PC-9 (cell line): ENCODE measurements around the gene WNT1. TPM values are rescaled to one million over a fixed set of nuclear protein-coding genes. Genes with fewer than 3 reads are reported as not detected.
A peak's percentile ranks its signal among the peaks of the same experiment; 100 is the strongest.

Source experiments
- BruUV-seq: library from RNA; stranded (reverse); fragments of 400-500 nt; replicated peaks from 2 replicates; lab custom pipeline; 2021; lab: Mats Ljungman, UMichigan
- CTCF ChIA-PET: fragments of 300-600 bp; sonication (Branson Sonifier 250); formaldehyde crosslinking; loops from one replicate; lab custom pipeline; 2022; ENCODE audit warnings: antibody characterized with exemption; lab: Charles Lee
- POLR2A ChIA-PET: fragments of 300-600 bp; sonication (Branson Sonifier 250); formaldehyde crosslinking; loops from one replicate; lab custom pipeline; 2022; ENCODE audit warnings: antibody characterized with exemption; ENCODE audit not compliant: unreplicated experiment; lab: Charles Lee
- DNase-seq, 2 experiments: peaks; one replicate each; pipeline versions ENCODE4 v3.0.0 to v3.0.0-alpha.2; 2015 to 2022; ENCODE audit warnings: mixed read lengths in 1 of 2
- H2AFZ ChIP-seq: fragments of 200-600 bp; sonication (generic); 2 replicates; pipeline ENCODE4 v1.8.1; 2017; ENCODE audit warnings: antibody characterized with exemption
- H3F3A ChIP-seq: fragments of 200-600 bp; sonication (generic); 2 replicates; pipeline ENCODE4 v1.8.1; 2017; ENCODE audit warnings: antibody characterized with exemption, mild to moderate bottlenecking, low read depth; ENCODE audit not compliant: insufficient read depth
- H3K27ac ChIP-seq: fragments of 200-600 bp; sonication (generic); 2 replicates; pipeline ENCODE4 v1.6.1; 2016; ENCODE audit warnings: mixed run types
- H3K27me3 ChIP-seq: fragments of 200-600 bp; sonication (generic); 2 replicates; pipeline ENCODE4 v1.6.1; 2016; ENCODE audit warnings: low read depth, mixed run types; ENCODE audit not compliant: insufficient read depth
- H3K36me3 ChIP-seq: fragments of 200-600 bp; sonication (generic); 2 replicates; pipeline ENCODE4 v1.6.1; 2016; ENCODE audit warnings: low read depth, mixed run types
- H3K4me1 ChIP-seq: fragments of 200-600 bp; sonication (generic); replicated peaks from 2 replicates; pipeline ENCODE4 v1.6.1; 2016; ENCODE audit warnings: mixed run types; ENCODE audit not compliant: insufficient read depth
- H3K4me2 ChIP-seq: fragments of 200-600 bp; sonication (generic); 2 replicates; pipeline ENCODE4 v1.6.1; 2017; ENCODE audit warnings: mixed run types
- H3K4me3 ChIP-seq: fragments of 200-600 bp; sonication (generic); 2 replicates; pipeline ENCODE4 v1.6.1; 2016; ENCODE audit warnings: mixed run types
- H3K79me2 ChIP-seq: fragments of 200-600 bp; sonication (generic); 2 replicates; pipeline ENCODE4 v1.6.1; 2017; ENCODE audit warnings: low read depth, mixed run types
- H3K9me2 ChIP-seq: fragments of 200-600 bp; sonication (generic); 2 replicates; pipeline ENCODE4 v1.8.1; 2017; ENCODE audit warnings: mild to moderate bottlenecking; ENCODE audit not compliant: insufficient read depth
- H3K9me3 ChIP-seq: fragments of 200-600 bp; sonication (generic); 2 replicates; pipeline ENCODE4 v1.8.1; 2016; ENCODE audit warnings: low read depth; ENCODE audit not compliant: insufficient read depth
- H4K20me1 ChIP-seq: fragments of 200-600 bp; sonication (generic); 2 replicates; pipeline ENCODE4 v1.8.1; 2017; ENCODE audit not compliant: insufficient read depth
- CTCF ChIP-seq: fragments of 200-600 bp; sonication (generic); conservative IDR thresholded peaks from 2 replicates; pipeline ENCODE4 v1.6.1; 2017; ENCODE audit warnings: mixed run types, antibody characterized with exemption, mild to moderate bottlenecking, moderate library complexity
- EZH2 ChIP-seq: fragments of 200-600 bp; sonication (generic); IDR thresholded peaks from 2 replicates; pipeline ENCODE4 v1.8.0; 2017; ENCODE audit warnings: antibody characterized with exemption, low read depth
- intact Hi-C: fragments of 100-400 bp; cut with micrococcal nuclease; formaldehyde crosslinking; loops from one replicate; pipeline ENCODE4 v1.10.0; 2022; ENCODE audit not compliant: unreplicated experiment
- total RNA-seq: library from RNA; stranded (reverse); gene quantifications from 2 replicates; pipeline ENCODE4 v1.2.3, GENCODE V29; 2021

The WNT1 gene
- total RNA-seq, 1 experiment from 2014 or later, result not detected

- H4K20me1 ChIP-seq, result no peaks in the 10 kb centered on the region; the same call in 1 of the 2 replicates
- peak overlapping the region; percentile 75 for H3K4me2 ChIP-seq
- DNase-seq, result no peak
- no peaks in the 10 kb centered on the region for H3K36me3 ChIP-seq
- TF ChIP-seq EZH2, result 0 out of 2 replicates have a peak, but pooled peaks have one; percentile 11
- no peak for TF ChIP-seq CTCF
- no TSS peak for BruUV-seq
- ChIA-PET POLR2A (no interaction called here), CTCF (interaction anchor here (0.5 to 1.6 kb wide), 4 partner anchors 9 to 64 kb away, joined by 3 to 4 read pairs (median 4); no protein-coding TSS in a partner anchor)
- no peak overlapping the region for H2AFZ ChIP-seq
- H3K27ac ChIP-seq, result no peak overlapping the region
- no peaks in the 10 kb centered on the region for H3K79me2 ChIP-seq
- H3K4me3 ChIP-seq, result peak overlapping the region; percentile 31; the same call in 1 of the 2 replicates
- no peaks in the 10 kb centered on the region for H3K4me1 ChIP-seq
- intact Hi-C loops, result loop anchor here (5.0 kb wide), 1 partner anchor 127 kb away; the partner anchor contains the start of gene DDX23
- H3K27me3 ChIP-seq, result peaks cover 46% of the 10 kb centered on the region
- no peaks in the 10 kb centered on the region for H3K9me2 ChIP-seq
- no peaks in the 10 kb centered on the region for H3F3A ChIP-seq
- H3K9me3 ChIP-seq, result no peaks in the 10 kb centered on the region
Measured at GRCh38 chr12:48978741-48979601, 849 bp downstream of the WNT1 start.

GRCh38 chr12:48979602-48980388 is 1.7 kb downstream of the WNT1 start:
- Histone ChIP-seq H3K4me3 (peak overlapping the region; percentile 31; the same call in 1 of the 2 replicates), H3K27me3 (peaks cover 54% of the 10 kb centered on the region), H3K27ac (no peak overlapping the region), H3K36me3 (no peaks in the 10 kb centered on the region), H3K4me2 (peak overlapping the region; percentile 75), H4K20me1 (no peaks in the 10 kb centered on the region; the same call in 1 of the 2 replicates), H3K9me2 (no peaks in the 10 kb centered on the region), H3K9me3 (no peaks in the 10 kb centered on the region), H3K79me2 (no peaks in the 10 kb centered on the region), H3K4me1 (no peaks in the 10 kb centered on the region), H2AFZ (no peak overlapping the region), H3F3A (no peaks in the 10 kb centered on the region)
- TF ChIP-seq EZH2 (no peak), CTCF (no peak)
- CTCF ChIA-PET, result interaction anchor here (0.6 to 1.0 kb wide), 2 partner anchors 17 to 64 kb away, joined by 3 to 4 read pairs; no protein-coding TSS in a partner anchor
- intact Hi-C loops, result loop anchor here (5.0 kb wide), 1 partner anchor 127 kb away; the partner anchor contains the start of gene DDX23
- no peak for DNase-seq
- POLR2A ChIA-PET, result interaction anchor here (0.5 kb wide), 1 partner anchor 128 kb away, joined by 10 read pairs; the partner anchor contains the start of gene DDX23
- no TSS peak for BruUV-seq
